Activated naive CD8-positive, alpha-beta T cell (primary cell): ENCODE results near the gene SLC4A5.

Source experiments
- H3K27ac Mint-ChIP-seq: one replicate; pipeline ENCODE4 v1.8.0; 2021; ENCODE audit warnings: mixed read lengths
- H3K27me3 Mint-ChIP-seq: one replicate; pipeline ENCODE4 v1.8.0; 2021; ENCODE audit warnings: mixed read lengths
- H3K36me3 Mint-ChIP-seq: one replicate; pipeline ENCODE4 v1.8.0; 2021; ENCODE audit warnings: mixed read lengths
- H3K4me1 Mint-ChIP-seq: one replicate; pipeline ENCODE4 v1.8.0; 2021; ENCODE audit warnings: low read depth, mixed read lengths
- H3K4me3 Mint-ChIP-seq: one replicate; pipeline ENCODE4 v1.8.0; 2021; ENCODE audit warnings: mild to moderate bottlenecking, mixed read lengths
- H3K9me3 Mint-ChIP-seq: one replicate; pipeline ENCODE4 v1.8.0; 2021; ENCODE audit warnings: low read depth, mixed read lengths

The SLC4A5 gene

DNA sequence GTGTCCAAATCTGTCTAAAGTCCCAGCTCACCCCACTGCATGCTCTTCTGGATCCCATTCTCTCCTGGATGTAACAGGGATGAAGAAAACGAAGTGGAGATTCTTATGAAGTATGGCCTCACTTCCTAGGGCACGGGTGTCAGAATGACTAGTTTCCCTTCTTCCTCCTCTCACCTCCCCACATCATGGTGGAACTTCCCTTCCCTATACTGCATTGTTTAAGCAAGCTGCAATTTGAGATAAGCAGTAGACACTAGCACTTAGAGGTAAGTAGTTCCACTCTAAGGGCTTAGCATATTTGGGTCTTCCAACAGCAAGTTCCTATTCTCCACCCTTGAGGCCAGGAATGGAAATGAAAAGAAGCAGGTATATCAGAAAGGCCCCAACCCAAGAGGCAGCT is 29.7 kb downstream of the SLC4A5 start:
- Mint-ChIP-seq H3K27me3 (no peaks in the 10 kb centered on the region), H3K36me3 (peaks cover 32% of the 10 kb centered on the region), H3K27ac (no peak overlapping the region), H3K4me3 (no peak overlapping the region), H3K4me1 (no peaks in the 10 kb centered on the region), H3K9me3 (no peaks in the 10 kb centered on the region)

DNA sequence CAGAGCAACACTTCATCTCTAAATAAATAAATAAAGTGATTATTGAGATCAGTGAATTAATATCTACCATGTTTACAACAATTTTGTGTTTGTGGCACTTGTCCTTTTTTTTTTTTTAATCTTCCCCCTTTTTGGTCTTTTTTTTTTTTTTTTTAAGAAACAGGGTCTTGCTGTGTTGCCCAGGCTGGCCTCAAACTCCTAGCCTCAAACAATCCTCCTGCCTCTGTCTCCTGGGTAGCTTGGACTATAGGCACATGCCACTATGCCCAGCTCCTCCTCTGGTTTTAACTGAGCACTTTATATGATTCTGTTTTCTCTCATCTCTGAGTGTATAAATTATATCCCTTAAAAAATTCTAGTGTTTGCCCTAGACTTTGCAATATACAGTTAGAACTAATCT is 30.3 kb downstream of the SLC4A5 start:
- H3K4me1 Mint-ChIP-seq = no peaks in the 10 kb centered on the region
- H3K27me3 Mint-ChIP-seq = no peaks in the 10 kb centered on the region
- H3K27ac Mint-ChIP-seq = no peak overlapping the region
- peaks cover 31% of the 10 kb centered on the region for H3K36me3 Mint-ChIP-seq
- no peak overlapping the region for H3K4me3 Mint-ChIP-seq
- H3K9me3 Mint-ChIP-seq = no peaks in the 10 kb centered on the region

DNA sequence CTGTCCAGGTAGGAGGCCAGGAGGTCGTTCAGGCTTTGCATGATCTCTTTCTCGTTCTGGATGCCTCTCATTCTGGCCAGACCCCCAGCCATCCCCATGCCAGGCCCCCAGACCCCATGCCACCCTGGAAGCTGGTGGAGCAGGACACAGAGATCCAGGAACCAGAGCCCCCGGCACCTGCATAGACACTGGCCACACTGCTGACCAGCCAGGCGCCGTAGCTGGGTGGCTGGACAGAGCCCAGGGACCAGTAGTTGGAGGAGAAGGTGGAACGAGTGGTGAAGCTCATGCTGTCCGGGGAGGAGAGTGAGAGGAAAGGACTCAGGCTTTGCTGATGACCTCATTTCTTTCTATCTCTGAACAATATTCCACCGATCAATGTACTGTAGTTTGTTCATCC is 35.5 kb downstream of the SLC4A5 start:
- H3K9me3 Mint-ChIP-seq = no peaks in the 10 kb centered on the region
- H3K27ac Mint-ChIP-seq = no peak overlapping the region
- peaks cover 11% of the 10 kb centered on the region for H3K36me3 Mint-ChIP-seq
- no peak overlapping the region for H3K4me3 Mint-ChIP-seq
- no peaks in the 10 kb centered on the region for H3K27me3 Mint-ChIP-seq
- peaks cover 1% of the 10 kb centered on the region for H3K4me1 Mint-ChIP-seq

DNA sequence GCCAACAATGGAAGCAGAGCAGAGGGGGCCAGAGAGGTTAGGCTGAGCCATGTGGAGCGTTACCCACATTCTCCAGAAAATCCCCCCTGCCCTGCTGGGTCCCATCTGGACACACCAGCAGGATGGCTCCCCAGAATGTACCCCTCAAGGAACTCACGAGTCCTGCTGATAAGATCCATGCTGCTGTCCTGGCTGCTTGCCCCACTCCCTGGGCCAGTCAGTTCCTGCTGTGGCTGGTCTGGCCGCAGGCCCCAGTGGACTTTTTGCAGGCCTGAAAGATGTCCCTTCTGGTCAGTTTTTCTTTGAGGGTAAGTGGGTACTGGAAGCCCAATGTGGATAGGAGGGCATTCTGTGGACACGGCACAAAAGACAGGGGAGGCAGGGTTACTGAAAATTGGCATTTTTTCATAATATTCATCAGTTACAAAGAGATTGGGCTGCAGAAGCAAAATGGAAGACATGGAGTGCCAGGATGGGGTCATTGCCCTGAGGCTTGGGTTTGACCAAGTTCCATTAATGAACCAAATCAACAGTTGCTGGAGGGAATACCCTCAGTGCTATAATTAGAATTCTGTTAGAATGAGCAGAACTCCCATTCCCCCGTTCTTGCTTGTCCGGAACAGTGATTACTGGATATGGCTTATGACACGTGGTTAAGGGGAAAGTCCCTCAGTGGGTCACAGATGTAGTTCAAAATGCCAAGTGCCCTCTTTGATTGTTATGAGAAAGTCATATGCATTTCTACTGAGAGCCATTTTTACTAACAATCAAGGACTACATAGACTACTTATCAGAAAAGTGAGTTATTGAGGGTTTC is 38.7 kb downstream of the SLC4A5 start:
- peaks cover 9% of the 10 kb centered on the region for H3K36me3 Mint-ChIP-seq
- H3K27me3 Mint-ChIP-seq = no peaks in the 10 kb centered on the region
- no peaks in the 10 kb centered on the region for H3K9me3 Mint-ChIP-seq
- H3K4me3 Mint-ChIP-seq = no peak overlapping the region
- H3K27ac Mint-ChIP-seq = no peak overlapping the region
- peaks cover 1% of the 10 kb centered on the region for H3K4me1 Mint-ChIP-seq

DNA sequence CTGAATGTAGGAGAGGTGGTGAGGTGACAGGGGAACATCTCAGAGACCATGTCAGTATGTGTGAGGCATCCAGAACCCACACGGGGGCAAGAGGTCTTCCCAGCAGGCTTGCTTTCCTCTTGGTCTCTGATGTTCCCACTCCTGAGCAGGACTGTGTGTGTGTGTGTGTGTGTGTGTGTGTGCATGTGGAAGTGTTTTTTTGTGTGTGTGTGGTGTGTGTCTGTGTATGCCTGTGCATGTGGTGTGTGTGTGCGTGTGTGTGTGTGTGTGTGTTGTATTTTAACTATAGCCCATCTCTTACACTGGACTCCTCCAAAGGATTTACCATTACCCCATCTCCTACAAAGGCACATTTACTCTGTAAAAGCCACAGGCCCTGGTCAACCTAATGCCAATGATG is 40.4 kb downstream of the SLC4A5 start:
- H3K9me3 Mint-ChIP-seq = no peaks in the 10 kb centered on the region
- H3K27me3 Mint-ChIP-seq = no peaks in the 10 kb centered on the region
- H3K4me1 Mint-ChIP-seq = peaks cover 1% of the 10 kb centered on the region
- no peak overlapping the region for H3K4me3 Mint-ChIP-seq
- H3K36me3 Mint-ChIP-seq = peaks cover 19% of the 10 kb centered on the region
- no peak overlapping the region for H3K27ac Mint-ChIP-seq

DNA sequence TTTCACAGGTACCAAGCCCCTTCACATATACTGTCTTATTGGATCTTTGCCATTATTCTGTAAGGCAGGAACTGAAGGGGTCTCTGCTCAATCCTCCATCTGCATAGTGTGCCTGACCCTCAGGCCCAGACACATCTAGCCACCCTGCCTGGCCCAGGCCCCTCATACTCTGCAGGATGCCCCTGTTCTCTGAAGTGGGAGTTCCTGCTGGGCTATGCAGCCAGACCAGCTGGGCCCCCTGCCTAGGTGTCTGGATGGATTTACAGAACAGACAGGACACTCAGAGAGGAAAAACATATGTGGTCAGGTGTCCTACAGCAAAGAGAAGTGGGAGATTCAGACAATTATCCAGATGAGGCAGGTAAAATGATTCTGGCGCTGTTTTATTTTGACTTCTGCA is 42.0 kb downstream of the SLC4A5 start:
- H3K27ac Mint-ChIP-seq = no peak overlapping the region
- no peak overlapping the region for H3K4me3 Mint-ChIP-seq
- no peaks in the 10 kb centered on the region for H3K9me3 Mint-ChIP-seq
- peaks cover 21% of the 10 kb centered on the region for H3K36me3 Mint-ChIP-seq
- peaks cover under 1% of the 10 kb centered on the region for H3K4me1 Mint-ChIP-seq
- H3K27me3 Mint-ChIP-seq = no peaks in the 10 kb centered on the region

DNA sequence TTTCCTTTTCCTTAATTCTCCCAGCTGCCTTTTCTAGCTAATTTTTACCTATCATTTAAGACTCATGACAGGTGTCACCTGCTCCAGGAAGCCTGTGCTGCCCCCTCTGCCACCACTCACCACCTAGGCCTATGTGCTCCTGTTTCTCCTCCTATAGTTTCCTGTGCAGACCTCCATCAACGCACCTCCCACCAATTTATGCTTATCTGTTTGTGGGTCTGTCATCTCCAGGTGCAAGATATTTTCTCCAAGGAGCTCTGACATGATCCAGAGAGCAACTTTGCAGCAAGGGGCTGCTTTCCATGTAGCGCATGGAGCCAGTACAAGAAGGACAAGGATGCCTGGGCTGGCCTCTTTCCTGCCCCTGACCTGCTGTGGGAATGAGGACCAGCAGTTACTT is 42.7 kb downstream of the SLC4A5 start:
- H3K27me3 Mint-ChIP-seq = no peaks in the 10 kb centered on the region
- H3K27ac Mint-ChIP-seq = no peak overlapping the region
- no peaks in the 10 kb centered on the region for H3K4me1 Mint-ChIP-seq
- H3K36me3 Mint-ChIP-seq = peaks cover 21% of the 10 kb centered on the region
- H3K4me3 Mint-ChIP-seq = no peak overlapping the region
- H3K9me3 Mint-ChIP-seq = no peaks in the 10 kb centered on the region

DNA sequence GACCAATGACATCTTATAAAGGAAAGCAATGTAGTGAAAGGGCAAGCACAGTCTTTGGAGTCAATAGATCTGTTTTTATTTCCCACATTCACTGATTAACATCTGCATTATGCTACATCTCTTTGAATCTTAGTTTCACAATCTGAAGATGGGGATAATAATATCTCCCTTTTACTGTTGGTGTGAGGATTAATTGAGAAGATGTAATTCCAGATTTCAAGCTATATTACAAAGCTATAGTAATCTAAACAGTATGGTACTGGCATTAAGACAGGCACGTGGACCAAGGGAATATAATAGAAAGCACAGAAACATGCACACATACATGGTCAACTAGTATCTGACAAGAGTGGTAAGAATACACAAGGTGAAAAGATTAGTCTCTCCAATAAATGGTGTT is 45.3 kb downstream of the SLC4A5 start:
- Mint-ChIP-seq H3K4me3 (no peak overlapping the region), H3K27ac (no peak overlapping the region), H3K4me1 (no peaks in the 10 kb centered on the region), H3K9me3 (no peaks in the 10 kb centered on the region), H3K36me3 (peaks cover 26% of the 10 kb centered on the region), H3K27me3 (no peaks in the 10 kb centered on the region)

DNA sequence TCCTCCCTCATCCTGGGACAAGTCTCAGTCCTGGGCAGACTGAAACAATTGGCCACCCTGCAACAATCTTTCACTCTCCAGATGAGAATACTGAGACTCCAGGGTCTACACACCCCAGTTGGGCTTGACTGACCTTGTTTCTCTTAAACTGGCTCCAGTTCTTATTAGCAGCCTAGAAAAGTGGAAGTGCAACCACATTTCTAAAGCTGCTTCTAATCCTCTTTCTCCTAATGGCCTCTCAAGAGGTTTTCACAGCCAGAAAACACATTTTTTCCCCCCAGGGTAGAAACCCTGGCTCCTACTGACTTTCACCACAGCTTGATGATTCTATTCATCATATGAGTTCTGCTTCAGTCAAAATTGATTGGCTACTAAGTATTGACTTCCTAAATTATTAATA is 45.8 kb downstream of the SLC4A5 start:
- no peak overlapping the region for H3K27ac Mint-ChIP-seq
- H3K27me3 Mint-ChIP-seq = no peaks in the 10 kb centered on the region
- no peaks in the 10 kb centered on the region for H3K4me1 Mint-ChIP-seq
- H3K4me3 Mint-ChIP-seq = no peak overlapping the region
- peaks cover 26% of the 10 kb centered on the region for H3K36me3 Mint-ChIP-seq
- H3K9me3 Mint-ChIP-seq = no peaks in the 10 kb centered on the region

DNA sequence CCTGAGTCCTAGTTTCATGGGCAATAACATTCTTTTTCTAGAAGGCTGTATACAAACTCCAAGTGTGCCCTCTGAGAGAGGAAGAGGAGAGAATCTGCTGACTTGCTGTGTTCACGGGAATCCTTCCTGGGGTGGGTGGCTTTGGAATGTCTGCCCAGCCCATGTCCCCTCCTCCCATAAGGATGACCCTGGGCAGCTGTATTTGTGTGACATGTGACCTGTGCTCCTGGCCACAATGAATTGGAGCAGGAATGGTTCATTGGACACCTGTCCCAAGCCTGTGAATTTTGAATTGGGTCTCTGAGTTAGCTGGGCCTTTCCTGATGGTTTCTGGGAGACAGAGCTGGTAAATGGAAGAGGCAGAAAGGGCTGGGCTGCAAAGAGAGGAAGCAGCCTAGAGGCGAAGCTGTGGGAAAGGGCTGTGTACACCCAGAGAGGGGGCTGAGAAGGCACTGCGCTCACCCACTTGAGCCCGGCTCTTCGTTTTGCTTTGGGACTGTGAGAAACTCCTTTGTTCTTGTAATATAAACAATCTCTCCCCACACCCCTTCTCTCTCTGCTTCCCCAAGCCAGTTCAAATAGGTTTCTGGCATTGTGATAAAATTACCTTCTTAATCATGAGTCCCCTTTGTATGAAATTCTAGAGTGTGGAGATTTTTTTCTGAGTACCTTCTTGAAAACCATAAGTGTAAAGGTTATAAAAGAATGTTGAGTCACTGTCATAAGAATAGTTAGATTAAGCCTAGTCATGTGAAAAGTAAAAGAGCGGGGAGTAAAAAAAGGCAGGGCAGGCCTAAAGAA is 49.8 kb downstream of the SLC4A5 start:
- peaks cover 22% of the 10 kb centered on the region for H3K4me1 Mint-ChIP-seq
- H3K27me3 Mint-ChIP-seq = no peaks in the 10 kb centered on the region
- H3K4me3 Mint-ChIP-seq = no peak overlapping the region
- H3K27ac Mint-ChIP-seq = peak overlapping the region; percentile 3
- no peaks in the 10 kb centered on the region for H3K9me3 Mint-ChIP-seq
- H3K36me3 Mint-ChIP-seq = peaks cover 12% of the 10 kb centered on the region

DNA sequence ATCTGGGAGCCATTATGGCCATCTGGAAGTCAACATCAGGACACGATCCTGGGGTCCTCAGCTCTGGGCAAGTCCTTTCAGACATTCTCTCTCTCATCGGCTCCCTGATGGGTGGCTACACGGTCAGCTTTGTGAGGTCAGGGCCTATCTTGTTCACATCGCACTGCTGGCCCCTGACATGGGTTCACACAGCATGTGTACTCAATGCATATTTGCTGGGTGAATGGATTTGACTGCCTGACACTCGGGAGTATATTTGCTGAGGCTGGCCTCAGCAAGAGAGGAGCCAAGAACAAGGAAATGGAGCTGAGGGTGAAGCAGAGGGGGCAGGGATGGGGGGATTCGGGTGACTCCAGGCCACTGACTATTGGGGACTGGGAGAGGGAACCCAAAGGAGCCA is 50.5 kb downstream of the SLC4A5 start:
- Mint-ChIP-seq H3K4me1 (peaks cover 22% of the 10 kb centered on the region), H3K27me3 (no peaks in the 10 kb centered on the region), H3K27ac (no peak overlapping the region)

DNA sequence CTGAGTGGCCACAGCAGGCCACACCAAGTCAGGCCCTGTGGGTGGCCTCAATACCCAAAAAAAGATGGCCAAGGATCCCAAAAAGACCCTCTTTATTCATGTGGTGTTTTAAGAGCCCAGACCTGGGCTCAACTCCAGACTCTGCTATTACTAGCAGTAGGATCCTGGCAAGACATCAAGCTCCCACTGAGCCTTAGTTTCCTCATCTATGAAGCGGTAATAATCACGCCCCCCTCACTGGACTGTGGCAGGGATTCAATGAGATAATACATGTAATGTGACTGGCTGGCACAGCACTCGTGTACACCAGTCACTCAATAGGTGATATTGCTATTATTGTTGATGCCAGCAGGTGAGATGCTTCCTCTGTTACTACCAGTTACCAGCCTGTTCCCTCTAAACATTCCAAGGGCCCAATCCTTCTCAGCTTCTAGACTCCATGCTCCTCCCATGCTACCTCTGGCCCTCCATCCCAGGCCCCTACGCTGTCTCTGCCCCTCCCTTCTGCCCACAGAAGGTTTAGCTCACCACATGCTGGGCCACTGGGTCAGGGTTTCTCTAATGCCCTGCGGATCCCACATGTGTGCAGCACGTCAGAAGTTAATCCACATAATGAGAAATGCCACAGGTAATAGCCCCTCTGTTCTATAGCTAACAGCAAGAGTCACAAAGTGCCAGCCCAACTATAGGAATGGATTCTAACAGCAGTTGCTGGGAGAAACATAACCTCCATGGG is 51.2 kb downstream of the SLC4A5 start:
- Mint-ChIP-seq H3K4me1 (peaks cover 22% of the 10 kb centered on the region), H3K36me3 (peaks cover 7% of the 10 kb centered on the region), H3K27me3 (no peaks in the 10 kb centered on the region), H3K27ac (peak overlapping the region; percentile 52), H3K9me3 (no peaks in the 10 kb centered on the region), H3K4me3 (no peak overlapping the region)

More for the DNA sequence above, 50.5 kb downstream of the SLC4A5 start:
- no peaks in the 10 kb centered on the region for H3K9me3 Mint-ChIP-seq
- no peak overlapping the region for H3K4me3 Mint-ChIP-seq
- peaks cover 7% of the 10 kb centered on the region for H3K36me3 Mint-ChIP-seq

DNA sequence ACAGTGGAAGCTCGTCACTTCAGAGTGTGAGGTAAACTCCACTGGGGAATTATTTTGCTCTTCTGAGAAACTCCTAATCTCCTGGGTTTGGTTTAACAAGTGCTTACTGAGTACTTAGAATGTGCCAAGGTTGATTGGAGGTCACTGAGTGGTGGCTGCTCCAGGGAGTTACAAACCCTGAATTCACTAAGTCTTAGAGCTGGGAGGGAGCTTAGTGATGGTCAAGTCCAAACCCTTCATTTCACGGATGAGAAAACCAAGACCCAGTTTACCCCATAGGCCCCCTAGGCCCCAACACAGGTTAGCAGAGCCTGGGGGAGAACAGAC is 52.0 kb downstream of the SLC4A5 start:
- Mint-ChIP-seq H3K4me3 (peak overlapping the region; percentile 15), H3K36me3 (peaks cover 5% of the 10 kb centered on the region), H3K4me1 (peaks cover 22% of the 10 kb centered on the region), H3K27me3 (no peaks in the 10 kb centered on the region), H3K27ac (peak overlapping the region; percentile 95), H3K9me3 (no peaks in the 10 kb centered on the region)

DNA sequence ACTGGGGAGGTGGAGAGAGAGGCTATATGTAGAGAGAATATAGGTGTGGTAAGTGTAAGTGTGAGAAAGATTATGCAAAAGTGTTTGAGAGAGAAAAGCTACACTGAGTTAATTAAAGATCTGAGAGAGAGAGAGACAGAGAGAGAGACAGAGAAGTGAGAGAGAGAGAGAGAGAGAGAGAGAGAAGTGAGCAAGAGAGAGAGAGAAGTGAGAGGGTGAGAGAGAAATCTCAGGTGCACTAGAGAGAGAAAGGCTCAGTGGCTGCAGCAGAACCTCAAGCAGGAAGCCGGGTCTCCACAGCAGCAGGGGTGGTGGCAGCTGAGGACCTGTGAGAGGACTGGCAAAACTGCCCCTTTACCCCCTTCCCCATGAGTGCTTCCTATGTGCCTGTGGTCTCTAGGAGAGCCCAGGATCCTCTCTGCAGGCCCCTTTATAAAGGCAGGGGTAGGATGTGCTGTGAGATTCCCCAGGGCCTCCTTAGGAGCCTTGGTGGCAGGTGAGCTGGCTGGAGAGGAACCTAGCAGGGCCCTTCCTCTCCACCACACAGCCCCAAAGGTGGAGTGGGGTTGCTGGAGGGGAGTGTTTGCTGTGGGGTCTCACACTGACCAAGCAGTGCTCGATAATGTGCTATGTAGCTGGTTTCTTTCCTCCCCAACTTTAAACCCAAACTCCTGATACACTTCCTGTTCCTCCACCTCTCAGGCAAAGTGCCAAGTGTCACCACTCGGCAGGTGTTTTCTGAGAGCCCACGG is 52.6 kb downstream of the SLC4A5 start:
- Mint-ChIP-seq H3K27ac (peak overlapping the region; percentile 95), H3K36me3 (peaks cover 5% of the 10 kb centered on the region), H3K4me3 (peak overlapping the region; percentile 73), H3K4me1 (peaks cover 22% of the 10 kb centered on the region), H3K27me3 (no peaks in the 10 kb centered on the region), H3K9me3 (no peaks in the 10 kb centered on the region)
